ENCODE measurements around the gene TMPRSS9.
"Not testable (repeated sequence)": the region's sequence is repeated elsewhere in the genome, so short reads cannot be mapped to it uniquely, and the experiment has no call there.

TMPRSS9 gene

DNA sequence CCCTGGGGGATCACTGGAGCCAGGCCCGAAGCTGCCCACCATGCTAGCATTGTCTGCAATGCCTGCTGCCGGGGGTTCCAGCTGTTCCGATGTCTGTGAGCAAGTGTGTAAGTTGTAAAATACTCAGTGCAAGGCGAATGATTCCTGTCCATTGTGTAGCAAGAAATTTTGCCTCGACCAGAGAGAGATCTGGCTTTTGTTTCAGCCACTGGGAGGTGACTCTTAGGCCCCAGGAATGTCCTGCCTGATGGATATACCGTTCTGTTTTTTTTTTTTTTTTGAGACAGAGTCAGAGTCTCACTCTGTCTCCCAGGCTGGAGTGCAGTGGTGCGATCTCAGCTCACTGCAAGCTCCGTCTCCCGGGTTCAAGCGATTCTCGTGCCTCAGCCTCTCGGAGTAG lies 108.5 kb downstream of the TMPRSS9 start:
- DNase-seq = no peak

DNA sequence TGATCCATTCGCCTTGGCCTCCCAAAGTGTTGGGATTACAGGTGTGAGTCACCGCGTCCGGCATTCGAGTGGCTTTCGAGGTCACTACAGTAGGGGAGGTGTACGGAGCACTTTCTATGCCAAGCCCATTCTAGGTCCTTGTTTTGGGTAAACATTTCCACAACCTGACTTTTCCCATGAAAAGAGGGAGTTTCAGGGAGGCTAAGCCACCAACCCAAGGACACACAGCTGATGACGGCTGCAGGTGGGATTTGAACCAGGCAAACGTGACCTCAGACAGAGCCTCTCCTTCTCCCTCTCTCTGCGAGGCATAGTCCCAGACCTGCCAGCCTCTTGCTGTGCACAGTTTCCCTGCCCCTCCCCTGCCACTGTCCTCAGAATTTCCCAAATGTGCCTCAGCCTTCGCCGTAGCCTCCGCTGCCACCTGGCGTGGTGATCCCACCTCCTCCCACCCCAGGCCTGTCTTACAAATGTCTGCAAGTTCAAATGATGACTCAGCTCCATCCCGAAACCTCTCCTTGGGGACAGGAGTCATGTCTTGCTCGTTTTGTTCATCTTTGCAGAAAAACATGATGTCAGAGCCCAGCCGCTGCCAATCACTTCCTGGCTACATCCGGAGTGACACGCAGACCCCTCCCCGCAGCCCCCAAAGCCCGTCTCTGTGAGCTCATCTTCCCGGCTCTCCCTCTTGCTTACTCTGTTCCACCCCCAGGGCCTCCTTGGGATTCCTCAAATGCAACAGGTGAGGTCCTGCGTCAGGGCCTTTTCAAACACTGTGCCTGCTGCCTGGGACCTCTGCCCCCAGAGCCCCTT lies 109.2 kb downstream of the TMPRSS9 start:
- no peak for DNase-seq

DNA sequence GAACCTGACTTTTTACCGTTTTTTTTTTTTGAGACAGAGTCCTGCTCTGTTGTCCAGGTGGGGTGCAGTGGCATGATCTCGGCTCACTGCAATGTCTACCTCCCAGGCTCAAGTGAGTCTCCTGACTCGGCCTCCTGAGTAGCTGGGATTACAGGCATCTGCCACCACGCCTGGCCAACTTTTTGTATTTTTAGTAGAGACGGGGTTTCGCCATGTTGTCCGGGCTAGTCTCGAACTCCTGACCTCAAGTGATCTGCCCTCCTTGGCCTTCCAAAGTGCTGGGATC lies 109.8 kb downstream of the TMPRSS9 start:
- not testable (repeated sequence) for DNase-seq

DNA sequence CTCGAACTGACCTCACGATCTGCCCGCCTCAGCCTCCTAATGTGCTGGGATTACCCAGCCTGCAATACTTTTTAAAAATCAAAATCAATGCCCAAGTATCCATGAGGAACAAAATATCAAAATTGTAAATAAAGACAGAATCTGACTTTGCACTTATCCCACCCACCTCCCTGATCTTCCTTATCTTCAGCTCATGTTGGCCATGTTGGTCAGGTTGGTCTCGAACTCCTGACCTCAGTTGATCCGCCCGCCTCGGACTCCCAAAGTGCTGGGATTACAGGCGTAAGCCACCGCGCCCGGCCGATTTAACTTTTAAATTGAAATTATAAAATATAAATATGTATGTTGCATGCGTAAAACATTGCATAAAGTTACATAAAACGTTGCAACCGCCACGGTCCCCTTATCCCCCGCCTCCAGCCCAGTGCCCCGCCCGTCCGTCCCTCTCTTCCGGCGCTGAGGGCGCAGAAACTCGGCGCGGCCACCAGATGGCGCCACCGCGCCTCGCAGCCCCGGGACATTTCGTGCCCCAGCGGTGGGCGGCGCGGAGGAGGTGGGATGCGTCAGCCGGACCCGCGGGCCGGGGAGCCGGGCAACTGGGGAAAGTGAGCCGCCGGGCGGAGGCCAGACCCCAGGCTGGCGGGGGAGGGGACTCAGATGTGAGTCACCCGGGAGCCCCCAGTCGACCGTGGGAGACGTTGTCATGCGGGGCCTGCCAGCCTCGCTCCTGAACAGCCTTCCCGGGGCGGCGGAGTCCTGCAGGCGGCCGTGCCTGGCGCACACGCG lies 114.4 kb downstream of the TMPRSS9 start:
- peak; percentile 70 for DNase-seq

DNA sequence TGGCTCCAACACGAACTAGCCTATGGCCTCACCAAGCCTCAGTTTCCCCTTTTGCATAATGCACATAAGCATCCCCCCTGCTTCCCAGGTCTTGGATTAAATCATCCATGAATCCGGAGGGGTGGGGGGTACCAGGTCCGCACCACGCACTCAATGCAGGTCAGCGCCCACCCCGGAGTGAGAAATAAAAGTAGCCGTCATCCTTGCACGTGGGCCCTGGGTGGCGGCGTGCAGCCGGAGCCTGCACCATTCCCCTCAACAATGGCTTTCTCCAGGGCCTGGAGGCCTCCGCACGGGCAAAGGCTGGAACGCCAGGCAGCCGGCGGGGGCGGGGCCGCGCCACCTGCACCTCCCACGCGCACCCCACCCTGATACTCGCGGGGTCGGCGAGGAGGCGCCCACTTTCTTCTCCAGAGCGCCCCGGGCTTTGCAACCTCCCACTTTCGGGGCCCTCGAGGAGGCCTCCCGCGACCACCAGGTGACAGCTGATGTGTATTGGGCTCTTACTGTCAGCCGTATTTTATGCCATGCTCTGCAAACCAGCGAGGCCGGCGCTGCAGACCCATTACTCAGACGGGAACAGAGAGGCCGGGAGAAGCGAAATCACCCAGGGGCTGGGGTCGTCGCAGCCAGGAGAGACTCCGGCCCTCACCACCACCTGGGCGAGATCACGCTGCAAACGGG lies 115.1 kb downstream of the TMPRSS9 start:
- no peak for DNase-seq
